Tibial artery (tissue), 4 donors: ENCODE data around the gene GRAMD1B.

Experiments used
- DNase-seq, 2 donors: peaks; one replicate each; pipeline ENCODE4 v3.0.0-alpha.2; 2019
- H3K27ac ChIP-seq, 2 donors: fragments of 200-600 bp; sonication (generic) in 1 of 2; 1 replicate in 1 of 2; 2 replicates in 1 of 2; pipeline ENCODE4 v1.5.1; 2018 to 2019; ENCODE audit warnings: mild to moderate bottlenecking in 1 of 2
- H3K27me3 ChIP-seq, 2 donors: fragments of 200-600 bp; sonication (generic) in 1 of 2; one replicate each; pipeline versions ENCODE4 v1.5.1 to v1.6.0; 2016 to 2019
- H3K36me3 ChIP-seq, 3 donors: fragments of 200-600 bp; sonication (generic) in 2 of 3; one replicate each; pipeline ENCODE4 v1.5.1; 2016 to 2019; ENCODE audit warnings: mild to moderate bottlenecking in 2 of 3
- H3K4me1 ChIP-seq, 4 donors: fragments of 200-600 bp; sonication (generic) in 2 of 4; 1 replicate in 3 of 4; 2 replicates in 1 of 4; pipeline ENCODE4 v1.5.1; 2016 to 2019
- H3K4me3 ChIP-seq, 2 donors: fragments of 200-600 bp; sonication (generic) in 1 of 2; 1 replicate in 1 of 2; 2 replicates in 1 of 2; pipeline ENCODE4 v1.5.1; 2018 to 2019; ENCODE audit warnings: mild to moderate bottlenecking in 2 of 2
- H3K9me3 ChIP-seq, 3 donors: fragments of 200-600 bp; sonication (generic) in 1 of 3; one replicate each; pipeline ENCODE4 v1.5.1; 2016 to 2019
- CTCF ChIP-seq, 2 experiments: fragments of 200-600 bp in 1 of 2; fragments of 450-650 bp in 1 of 2; IDR thresholded peaks; one replicate each; pipeline ENCODE4 v1.5.1; 2017 to 2019; ENCODE audit warnings: antibody characterized with exemption in 2 of 2, mild to moderate bottlenecking in 1 of 2, moderate library complexity in 1 of 2
- intact Hi-C: fragments of 100-400 bp; cut with DNase I; formaldehyde crosslinking; loops from one replicate; pipeline ENCODE4 v1.15.0; 2023; ENCODE audit warnings: low total_unique reads

GRAMD1B gene

GRCh38 chr11:123413636-123414035 is 16.4 kb upstream of the GRAMD1B start:
- Histone ChIP-seq H3K36me3 (no peaks in the 10 kb centered on the region), H3K4me3 (no peak overlapping the region), H3K27ac (no peak overlapping the region), H3K27me3 (no peaks in the 10 kb centered on the region), H3K9me3 (no peaks in the 10 kb centered on the region), H3K4me1 (no peaks in the 10 kb centered on the region)
- DNase-seq = no peak
- TF ChIP-seq CTCF (IDR thresholded peaks at IDR 0.05) = no peak
- intact Hi-C loops = no loop called here

GRCh38 chr11:123416566-123416965 is 13.5 kb upstream of the GRAMD1B start:
- DNase-seq = no peak
- intact Hi-C loops = no loop called here
- Histone ChIP-seq H3K36me3 (no peaks in the 10 kb centered on the region), H3K9me3 (no peaks in the 10 kb centered on the region), H3K4me3 (no peak overlapping the region), H3K4me1 (no peaks in the 10 kb centered on the region), H3K27me3 (no peaks in the 10 kb centered on the region), H3K27ac (no peak overlapping the region)
- TF ChIP-seq CTCF (IDR thresholded peaks at IDR 0.05) = no peak

GRCh38 chr11:123418351-123419114 is 11.5 kb upstream of the GRAMD1B start:
- Histone ChIP-seq H3K27ac (no peak overlapping the region), H3K27me3 (no peaks in the 10 kb centered on the region), H3K4me1 (no peaks in the 10 kb centered on the region), H3K4me3 (no peak overlapping the region), H3K36me3 (no peaks in the 10 kb centered on the region), H3K9me3 (no peaks in the 10 kb centered on the region)
- intact Hi-C loops = no loop called here
- no peak for DNase-seq
- no peak for TF ChIP-seq CTCF (IDR thresholded peaks at IDR 0.05)

GRCh38 chr11:123419731-123420452 is 10.2 kb upstream of the GRAMD1B start:
- no peak overlapping the region for H3K27ac ChIP-seq
- intact Hi-C loops = no loop called here

GRCh38 chr11:123421589-123421988 is 8.5 kb upstream of the GRAMD1B start:
- peaks cover 0 to 14% of the 10 kb centered on the region in 2 donors for H3K27me3 ChIP-seq
- no peak for DNase-seq
- no peaks in the 10 kb centered on the region for H3K4me1 ChIP-seq
- no peak overlapping the region for H3K27ac ChIP-seq
- no peak for TF ChIP-seq CTCF (IDR thresholded peaks at IDR 0.05)
- H3K9me3 ChIP-seq = no peaks in the 10 kb centered on the region
- H3K4me3 ChIP-seq = no peak overlapping the region
- H3K36me3 ChIP-seq = no peaks in the 10 kb centered on the region
- intact Hi-C loops = no loop called here

More at GRCh38 chr11:123419731-123420452, 10.2 kb upstream of the GRAMD1B start:
- DNase-seq = no peak
- no peaks in the 10 kb centered on the region for H3K27me3 ChIP-seq
- no peak overlapping the region for H3K4me3 ChIP-seq
- H3K36me3 ChIP-seq = no peaks in the 10 kb centered on the region
- H3K9me3 ChIP-seq = no peaks in the 10 kb centered on the region
- H3K4me1 ChIP-seq = no peaks in the 10 kb centered on the region
- no peak for TF ChIP-seq CTCF (IDR thresholded peaks at IDR 0.05)
